Gastrocnemius medialis (tissue), 4 donors: ENCODE data around the gene GALNT14. TPM values are rescaled to one million over a fixed set of nuclear protein-coding genes. Genes with fewer than 3 reads are reported as not detected.

Experiments used
- ATAC-seq, 2 donors: fragments of 150-250 bp; one replicate each; pipeline ENCODE4 v1.9.1; 2016
- DNase-seq, 2 donors: peaks; one replicate each; pipeline ENCODE4 v3.0.0-alpha.2; 2019
- H3K27ac ChIP-seq, 4 donors: fragments of 200-600 bp; sonication (generic); 1 replicate in 1 of 4; 2 replicates in 3 of 4; pipeline ENCODE4 v1.5.1; 2016 to 2018; ENCODE audit warnings: mild to moderate bottlenecking in 2 of 4, moderate library complexity in 1 of 4
- H3K27me3 ChIP-seq, 3 donors: fragments of 200-600 bp; sonication (generic) in 2 of 3; 1 replicate in 1 of 3; 2 replicates in 2 of 3; pipeline versions ENCODE4 v1.5.1 to v1.6.0; 2016 to 2019; ENCODE audit warnings: mild to moderate bottlenecking in 1 of 3, moderate library complexity in 1 of 3
- H3K36me3 ChIP-seq, 2 donors: fragments of 200-600 bp; sonication (generic) in 1 of 2; one replicate each; pipeline ENCODE4 v1.5.1; 2017 to 2018
- H3K4me1 ChIP-seq, 2 donors: fragments of 200-600 bp; sonication (generic) in 1 of 2; one replicate each; pipeline ENCODE4 v1.5.1; 2016 to 2017; ENCODE audit warnings: mild to moderate bottlenecking in 2 of 2
- H3K4me3 ChIP-seq, 4 donors: fragments of 200-600 bp; sonication (generic) in 3 of 4; 1 replicate in 1 of 4; 2 replicates in 3 of 4; pipeline ENCODE4 v1.5.1; 2016 to 2019; ENCODE audit warnings: mild to moderate bottlenecking in 2 of 4
- H3K9me3 ChIP-seq, 3 donors: fragments of 200-600 bp; sonication (generic) in 2 of 3; 1 replicate in 1 of 3; 2 replicates in 2 of 3; pipeline ENCODE4 v1.5.1; 2016 to 2019
- POLR2A ChIP-seq, 2 donors: fragments of 450-650 bp; IDR thresholded peaks; one replicate each; pipeline ENCODE4 v1.6.1; 2017; ENCODE audit warnings: antibody characterized with exemption in 2 of 2, mild to moderate bottlenecking in 2 of 2, moderate library complexity in 2 of 2
- in situ Hi-C, 4 donors: fragments of 200-750 bp; cut with MboI; loops; one replicate each; pipeline versions ENCODE4 v1.15.0 to v1.8.0; 2017; ENCODE audit warnings: low sequenced_read_pairs in 4 of 4
- intact Hi-C: fragments of 100-400 bp; cut with DNase I; formaldehyde crosslinking; loops from one replicate; pipeline ENCODE4 v1.15.1; 2023; ENCODE audit warnings: low total_unique reads
- total RNA-seq, 4 donors: library from RNA; depleted of rRNA; stranded (reverse); fragments of >200 nt; gene quantifications; one replicate each; pipeline versions ENCODE4 v1.1.0 to v1.2.3, GENCODE V29; 2016
- TF ChIP-seq, protein P1 (sequence below), 5 experiments: fragments of 450-650 bp in 3 of 5; fragments of 200-600 bp in 2 of 5; sonication (generic) in 2 of 5; IDR thresholded peaks in 4 of 5; conservative IDR thresholded peaks in 1 of 5; 1 replicate in 4 of 5; 2 replicates in 1 of 5; pipeline ENCODE4 v1.5.1; 2016 to 2019; ENCODE audit warnings: antibody characterized with exemption in 5 of 5, mild to moderate bottlenecking in 3 of 5, moderate library complexity in 3 of 5

Gene GALNT14
- total RNA-seq, 4 donors from 2014 or later: 0.16 TPM; not detected in 3

DNA sequence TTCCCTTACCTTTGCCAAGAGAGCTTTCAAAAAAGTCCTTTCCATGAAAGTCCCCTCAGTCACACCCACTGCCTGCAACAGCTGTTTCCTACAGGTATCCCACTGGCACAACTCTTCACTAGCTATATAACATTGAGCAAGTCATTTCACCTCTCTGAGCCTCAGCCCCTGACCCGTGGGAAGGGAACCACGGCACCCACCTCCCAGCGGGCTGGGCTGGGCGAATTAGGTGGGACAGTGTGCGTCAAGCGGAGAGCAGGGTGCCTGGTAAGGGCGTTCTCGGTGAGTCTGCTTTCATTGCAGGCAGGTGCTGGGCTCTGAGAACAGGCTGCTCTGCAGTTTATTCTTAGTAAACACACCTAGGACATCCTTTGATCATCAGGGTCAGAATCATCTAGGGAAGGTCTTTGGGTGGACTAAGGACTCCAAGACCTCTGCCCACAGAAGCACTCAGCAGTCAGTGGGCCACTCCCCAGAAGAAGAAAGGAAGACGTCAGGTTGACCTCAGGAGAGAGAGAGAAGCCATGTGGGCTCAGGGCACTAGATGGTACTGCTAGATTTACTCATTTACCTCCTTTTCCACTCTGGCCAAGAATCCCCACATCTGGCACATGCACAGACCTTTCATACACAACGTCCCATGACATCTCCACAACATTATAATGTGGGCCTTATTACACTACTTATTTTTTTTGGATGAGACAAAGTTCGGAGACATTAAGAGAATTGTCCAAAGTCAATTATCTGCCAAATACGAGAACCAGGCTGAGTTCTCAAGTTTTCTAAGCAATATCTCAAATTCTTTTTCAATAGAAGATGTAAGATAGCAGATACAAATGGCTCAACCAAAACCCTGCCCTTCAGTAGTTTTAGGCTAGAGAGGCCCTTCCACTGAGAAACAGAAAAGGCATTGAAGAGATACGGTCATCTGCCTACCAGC is 79.9 kb downstream of the GALNT14 start:
- no peak overlapping the region for H3K27ac ChIP-seq
- no peaks in the 10 kb centered on the region for H3K36me3 ChIP-seq
- H3K9me3 ChIP-seq: no peaks in the 10 kb centered on the region
- H3K4me3 ChIP-seq: no peak overlapping the region
- no peaks in the 10 kb centered on the region for H3K4me1 ChIP-seq
- intact Hi-C loops (no loop called here), in situ Hi-C loops (no loop called here)
- TF ChIP-seq, protein P1, sequence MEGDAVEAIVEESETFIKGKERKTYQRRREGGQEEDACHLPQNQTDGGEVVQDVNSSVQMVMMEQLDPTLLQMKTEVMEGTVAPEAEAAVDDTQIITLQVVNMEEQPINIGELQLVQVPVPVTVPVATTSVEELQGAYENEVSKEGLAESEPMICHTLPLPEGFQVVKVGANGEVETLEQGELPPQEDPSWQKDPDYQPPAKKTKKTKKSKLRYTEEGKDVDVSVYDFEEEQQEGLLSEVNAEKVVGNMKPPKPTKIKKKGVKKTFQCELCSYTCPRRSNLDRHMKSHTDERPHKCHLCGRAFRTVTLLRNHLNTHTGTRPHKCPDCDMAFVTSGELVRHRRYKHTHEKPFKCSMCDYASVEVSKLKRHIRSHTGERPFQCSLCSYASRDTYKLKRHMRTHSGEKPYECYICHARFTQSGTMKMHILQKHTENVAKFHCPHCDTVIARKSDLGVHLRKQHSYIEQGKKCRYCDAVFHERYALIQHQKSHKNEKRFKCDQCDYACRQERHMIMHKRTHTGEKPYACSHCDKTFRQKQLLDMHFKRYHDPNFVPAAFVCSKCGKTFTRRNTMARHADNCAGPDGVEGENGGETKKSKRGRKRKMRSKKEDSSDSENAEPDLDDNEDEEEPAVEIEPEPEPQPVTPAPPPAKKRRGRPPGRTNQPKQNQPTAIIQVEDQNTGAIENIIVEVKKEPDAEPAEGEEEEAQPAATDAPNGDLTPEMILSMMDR (IDR thresholded peaks at IDR 0.05 in 4 of 5, conservative IDR thresholded peaks at IDR 0.05 in 1 of 5): no peak
- TF ChIP-seq POLR2A (IDR thresholded peaks at IDR 0.05): no peak
- no peak for DNase-seq
- ATAC-seq: no peak
- no peaks in the 10 kb centered on the region for H3K27me3 ChIP-seq

DNA sequence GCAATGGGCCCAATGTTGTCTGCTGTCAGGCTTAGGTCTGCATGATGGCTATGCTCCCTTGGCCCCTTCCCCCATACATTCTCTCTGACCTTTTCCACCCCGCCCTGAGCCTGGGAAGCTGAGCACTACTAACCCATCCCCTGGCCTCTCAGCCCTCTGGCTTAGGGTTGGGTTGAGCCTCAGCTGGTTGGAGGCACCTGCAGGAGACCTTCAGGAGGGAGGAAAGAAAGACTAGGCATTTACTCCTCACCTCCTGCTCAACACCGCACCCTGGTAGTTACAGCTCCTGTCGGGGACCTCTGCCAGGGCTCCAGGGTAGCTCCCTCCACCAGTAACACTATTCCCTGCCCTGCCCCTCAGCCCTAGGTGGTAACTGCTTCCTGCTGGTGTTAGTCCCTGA is 80.5 kb downstream of the GALNT14 start:
- no peak for ATAC-seq
- Histone ChIP-seq H3K9me3 (no peaks in the 10 kb centered on the region), H3K36me3 (no peaks in the 10 kb centered on the region), H3K27me3 (no peaks in the 10 kb centered on the region), H3K4me3 (no peak overlapping the region), H3K27ac (no peak overlapping the region), H3K4me1 (no peaks in the 10 kb centered on the region)
- DNase-seq: no peak
- in situ Hi-C loops (no loop called here), intact Hi-C loops (no loop called here)
- TF ChIP-seq, protein P1 (IDR thresholded peaks at IDR 0.05 in 4 of 5, conservative IDR thresholded peaks at IDR 0.05 in 1 of 5): no peak
- TF ChIP-seq POLR2A (IDR thresholded peaks at IDR 0.05): no peak

DNA sequence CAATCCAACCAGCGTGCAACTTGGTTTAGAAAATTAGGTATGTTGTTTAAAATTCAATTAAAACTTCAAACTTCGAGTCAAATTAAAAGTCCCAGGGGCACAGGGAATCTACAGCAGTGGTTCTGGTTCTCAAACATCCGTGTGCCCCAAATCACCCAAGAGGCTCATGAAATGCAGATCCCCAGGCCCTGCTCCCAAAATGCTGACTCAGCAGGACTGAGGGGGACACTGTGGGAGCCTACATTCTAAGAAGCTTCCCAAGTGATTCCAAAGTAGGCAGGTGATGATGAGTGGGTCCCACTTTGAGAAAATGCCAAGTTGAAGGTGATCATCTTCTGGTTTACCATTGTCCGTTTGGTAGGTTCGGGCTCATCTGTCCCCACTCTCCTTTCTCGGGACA is 82.3 kb downstream of the GALNT14 start:
- no peak for TF ChIP-seq POLR2A (IDR thresholded peaks at IDR 0.05)
- TF ChIP-seq, protein P1 (IDR thresholded peaks at IDR 0.05 in 4 of 5, conservative IDR thresholded peaks at IDR 0.05 in 1 of 5): no peak
- in situ Hi-C loops: no loop called here
- intact Hi-C loops: no loop called here
- ATAC-seq: no peak
- H3K4me1 ChIP-seq: no peaks in the 10 kb centered on the region
- H3K27ac ChIP-seq: no peak overlapping the region
- no peak for DNase-seq
- H3K27me3 ChIP-seq: no peaks in the 10 kb centered on the region
- H3K4me3 ChIP-seq: no peak overlapping the region
- no peaks in the 10 kb centered on the region for H3K36me3 ChIP-seq
- H3K9me3 ChIP-seq: no peaks in the 10 kb centered on the region

DNA sequence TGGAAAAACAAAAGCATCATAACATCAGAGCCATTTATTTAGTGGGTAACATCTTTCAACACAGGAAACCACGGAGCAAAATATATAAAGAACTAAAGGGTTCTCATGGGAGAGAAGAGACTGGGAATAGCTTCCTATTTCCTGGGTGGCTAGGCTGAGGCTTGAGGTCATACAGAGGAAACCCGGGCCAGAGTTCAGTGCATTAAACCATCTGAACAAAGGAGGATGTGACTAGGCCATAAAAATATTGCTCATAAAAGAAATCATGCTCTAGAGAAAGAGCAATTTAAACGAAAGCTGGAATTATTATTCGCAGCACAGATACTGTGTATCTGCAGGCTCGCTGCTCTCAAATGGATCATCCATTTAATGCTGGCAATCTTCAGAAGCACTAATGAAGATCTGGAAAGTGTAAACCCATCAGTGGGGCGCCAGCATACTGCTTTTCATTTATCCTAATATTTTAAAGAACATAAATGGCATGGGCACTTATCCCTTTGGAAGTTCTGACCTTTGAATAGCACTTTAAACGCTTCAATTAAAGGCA is 83.3 kb downstream of the GALNT14 start:
- TF ChIP-seq, protein P1 (IDR thresholded peaks at IDR 0.05 in 4 of 5, conservative IDR thresholded peaks at IDR 0.05 in 1 of 5): no peak
- no peak for TF ChIP-seq POLR2A (IDR thresholded peaks at IDR 0.05)
- H3K27ac ChIP-seq: no peak overlapping the region
- ATAC-seq: no peak

More for the DNA sequence above, 83.3 kb downstream of the GALNT14 start:
- Histone ChIP-seq H3K9me3 (no peaks in the 10 kb centered on the region), H3K4me3 (no peak overlapping the region), H3K27me3 (no peaks in the 10 kb centered on the region), H3K4me1 (no peaks in the 10 kb centered on the region), H3K36me3 (no peaks in the 10 kb centered on the region)
- in situ Hi-C loops (no loop called here), intact Hi-C loops (no loop called here)
- DNase-seq: no peak
